Loucy (cell line): ENCODE data around the gene ST7L.

Source experiments
- EZH2phosphoT487 ChIP-seq: fragments of 200-600 bp; IDR thresholded peaks from 2 replicates; pipeline ENCODE4 v1.6.1; 2018; ENCODE audit warnings: antibody characterized with exemption, mild to moderate bottlenecking, moderate library complexity, borderline replicate concordance
- TF ChIP-seq, protein P1 (sequence below): fragments of 200-600 bp; sonication (generic); conservative IDR thresholded peaks from 2 replicates; pipeline ENCODE4 v1.5.1; 2014; ENCODE audit warnings: mild to moderate bottlenecking, antibody characterized with exemption, low read length

DNA sequence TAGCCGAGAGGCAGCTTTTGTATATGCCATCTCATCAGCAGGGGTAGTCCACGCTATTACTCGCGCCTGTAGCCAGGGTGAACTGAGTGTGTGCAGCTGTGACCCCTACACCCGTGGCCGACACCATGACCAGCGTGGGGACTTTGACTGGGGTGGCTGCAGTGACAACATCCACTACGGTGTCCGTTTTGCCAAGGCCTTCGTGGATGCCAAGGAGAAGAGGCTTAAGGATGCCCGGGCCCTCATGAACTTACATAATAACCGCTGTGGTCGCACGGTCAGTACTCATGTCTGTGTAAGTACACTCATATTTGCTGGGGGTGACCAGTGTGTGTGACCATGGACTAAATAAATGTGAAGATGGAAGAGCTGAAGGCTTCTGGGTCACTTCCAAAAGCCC is 102.8 kb downstream of the ST7L start:
- TF ChIP-seq, protein P1, sequence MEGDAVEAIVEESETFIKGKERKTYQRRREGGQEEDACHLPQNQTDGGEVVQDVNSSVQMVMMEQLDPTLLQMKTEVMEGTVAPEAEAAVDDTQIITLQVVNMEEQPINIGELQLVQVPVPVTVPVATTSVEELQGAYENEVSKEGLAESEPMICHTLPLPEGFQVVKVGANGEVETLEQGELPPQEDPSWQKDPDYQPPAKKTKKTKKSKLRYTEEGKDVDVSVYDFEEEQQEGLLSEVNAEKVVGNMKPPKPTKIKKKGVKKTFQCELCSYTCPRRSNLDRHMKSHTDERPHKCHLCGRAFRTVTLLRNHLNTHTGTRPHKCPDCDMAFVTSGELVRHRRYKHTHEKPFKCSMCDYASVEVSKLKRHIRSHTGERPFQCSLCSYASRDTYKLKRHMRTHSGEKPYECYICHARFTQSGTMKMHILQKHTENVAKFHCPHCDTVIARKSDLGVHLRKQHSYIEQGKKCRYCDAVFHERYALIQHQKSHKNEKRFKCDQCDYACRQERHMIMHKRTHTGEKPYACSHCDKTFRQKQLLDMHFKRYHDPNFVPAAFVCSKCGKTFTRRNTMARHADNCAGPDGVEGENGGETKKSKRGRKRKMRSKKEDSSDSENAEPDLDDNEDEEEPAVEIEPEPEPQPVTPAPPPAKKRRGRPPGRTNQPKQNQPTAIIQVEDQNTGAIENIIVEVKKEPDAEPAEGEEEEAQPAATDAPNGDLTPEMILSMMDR = no peak
- TF ChIP-seq EZH2phosphoT487 = no peak
